ELF-1 (cell line): Measurements from ENCODE around the gene ADM5.
"Not testable (repeated sequence)": the region's sequence is repeated elsewhere in the genome, so short reads cannot be mapped to it uniquely, and the experiment has no call there.

Experiments
- DNase-seq: peaks from one replicate; pipeline ENCODE4 v3.0.0-alpha.2; 2016; ENCODE audit warnings: low read depth, low spot score

Gene ADM5

GRCh38 chr19:49699364-49699763, 10.0 kb downstream of the ADM5 start:
- DNase-seq, result no peak

- DNase-seq, result no peak
Observed at GRCh38 chr19:49700563-49700962, 11.2 kb downstream of the ADM5 start.

- DNase-seq, result peak; percentile 75
Observed at GRCh38 chr19:49701271-49701786, 11.9 kb downstream of the ADM5 start.

- DNase-seq, result no peak
Observed at GRCh38 chr19:49704888-49705642, 15.7 kb downstream of the ADM5 start.

- no peak for DNase-seq
Observed at GRCh38 chr19:49705919-49706318, 16.5 kb downstream of the ADM5 start.

GRCh38 chr19:49710372-49710951, 21.1 kb downstream of the ADM5 start:
- no peak for DNase-seq

- peak; percentile 96 for DNase-seq
Observed at GRCh38 chr19:49712397-49712859, 23.0 kb downstream of the ADM5 start.

GRCh38 chr19:49713236-49713845, 23.9 kb downstream of the ADM5 start:
- DNase-seq, result peak; percentile 65

- DNase-seq, result no peak
Observed at GRCh38 chr19:49716154-49716553, 26.8 kb downstream of the ADM5 start.

- no peak for DNase-seq
Observed at GRCh38 chr19:49718511-49718910, 29.1 kb downstream of the ADM5 start.

GRCh38 chr19:49718991-49719390, 29.6 kb downstream of the ADM5 start:
- no peak for DNase-seq

GRCh38 chr19:49719420-49719819, 30.0 kb downstream of the ADM5 start:
- not testable (repeated sequence) for DNase-seq

GRCh38 chr19:49727217-49728030, 38.0 kb downstream of the ADM5 start:
- no peak for DNase-seq

- DNase-seq, result no peak
Observed at GRCh38 chr19:49730166-49730565, 40.8 kb downstream of the ADM5 start.

GRCh38 chr19:49738268-49738667, 48.9 kb downstream of the ADM5 start:
- DNase-seq, result no peak

- DNase-seq, result no peak
Observed at GRCh38 chr19:49739098-49739497, 49.7 kb downstream of the ADM5 start.

GRCh38 chr19:49739933-49740332, 50.5 kb downstream of the ADM5 start:
- DNase-seq, result no peak
